UCSD-AML1 (cell line): Measurements from ENCODE around the gene GNAI2.
"Not testable (repeated sequence)": the region's sequence is repeated elsewhere in the genome, so short reads cannot be mapped to it uniquely, and the experiment has no call there.

ENCODE experiments used
- DNase-seq: peaks from one replicate; lab custom pipeline; 2025; ENCODE audit not compliant: unreplicated experiment; lab: John Stamatoyannopoulos, UW

Gene GNAI2

DNA sequence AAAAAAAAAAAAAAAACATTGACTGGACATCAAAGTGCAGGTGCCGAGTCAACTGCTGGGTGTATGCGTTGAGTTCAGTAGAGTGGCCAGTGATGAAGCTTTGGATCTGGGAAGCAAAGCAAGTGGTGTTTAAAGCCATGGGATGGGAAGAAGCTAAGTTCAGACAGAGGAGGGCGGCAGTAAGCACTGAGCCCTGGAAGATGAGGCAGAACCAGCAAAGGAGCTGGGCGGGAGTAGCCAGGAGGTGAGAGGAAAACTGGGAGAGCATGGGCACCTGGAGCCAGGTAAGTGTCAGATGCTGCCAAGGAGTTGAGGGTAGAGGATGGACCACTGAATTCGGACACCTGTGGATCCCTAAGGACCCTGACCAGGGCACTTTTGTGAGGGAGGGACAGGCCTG, 11.4 kb upstream of the GNAI2 start:
- DNase-seq, result no peak

DNA sequence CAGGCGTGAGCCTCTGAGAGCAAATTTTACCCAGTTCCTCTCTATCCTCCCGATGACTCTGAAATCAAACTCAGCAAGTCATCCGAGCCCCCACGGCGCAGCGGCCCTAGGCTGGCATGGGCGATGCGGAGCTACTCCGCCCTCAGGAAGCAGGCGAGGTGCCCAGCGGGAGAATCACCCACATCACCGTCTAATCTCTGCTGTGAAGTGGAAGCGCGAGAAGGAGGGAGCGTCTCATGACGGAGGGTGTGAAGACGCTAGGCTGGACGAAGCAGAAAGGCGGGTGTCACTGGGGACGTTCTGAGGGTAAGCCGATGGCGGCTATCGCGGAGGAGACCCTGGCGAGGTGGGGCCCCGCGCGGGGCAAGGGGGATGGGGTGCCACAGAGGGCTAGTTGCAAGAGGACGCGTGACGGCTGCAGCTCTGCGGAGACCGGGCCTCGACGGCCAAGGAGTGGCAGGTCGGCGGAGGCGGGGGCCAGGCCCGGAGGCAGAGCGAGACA, 9.1 kb upstream of the GNAI2 start:
- peak; percentile 53 for DNase-seq

DNA sequence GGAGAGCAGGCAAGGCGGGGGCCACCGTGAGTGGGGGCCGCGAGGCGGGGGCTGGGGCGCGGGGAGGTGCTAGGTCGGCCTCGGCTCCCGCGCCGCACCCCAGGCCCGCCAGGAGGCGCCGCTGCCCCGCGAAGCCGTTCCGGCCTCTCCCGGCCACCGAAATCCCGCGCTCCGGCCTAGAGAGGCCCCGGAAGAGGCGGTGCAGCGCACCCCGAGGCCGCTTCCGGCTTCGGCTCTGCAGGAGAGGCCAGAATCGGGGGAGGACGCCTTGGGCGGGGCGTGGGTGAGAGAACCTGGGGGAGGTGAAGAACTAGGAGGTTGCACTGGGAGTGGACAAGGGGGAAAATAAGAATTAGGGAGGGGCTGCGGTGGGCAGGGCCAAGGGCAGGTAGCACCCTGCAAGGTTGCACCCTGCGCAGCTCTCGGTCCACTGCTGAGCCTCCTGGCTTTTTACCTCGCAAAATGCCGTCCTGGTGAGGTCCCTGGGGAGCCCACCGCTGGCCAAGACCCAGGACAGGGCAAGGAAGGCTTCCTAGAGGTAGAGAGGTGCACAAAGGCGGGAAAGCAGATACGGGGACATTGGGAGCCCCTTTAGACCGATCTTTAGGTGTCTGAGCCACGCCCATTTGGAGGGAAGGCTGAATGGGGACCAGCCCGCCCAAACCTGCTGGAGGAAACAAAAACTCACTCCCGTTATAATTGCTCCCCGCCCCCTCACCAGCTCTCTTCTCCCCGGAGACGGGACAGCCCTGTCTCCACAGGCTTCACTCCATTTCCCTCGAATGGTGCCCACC, 8.4 kb upstream of the GNAI2 start:
- DNase-seq, result peak; percentile 93

DNA sequence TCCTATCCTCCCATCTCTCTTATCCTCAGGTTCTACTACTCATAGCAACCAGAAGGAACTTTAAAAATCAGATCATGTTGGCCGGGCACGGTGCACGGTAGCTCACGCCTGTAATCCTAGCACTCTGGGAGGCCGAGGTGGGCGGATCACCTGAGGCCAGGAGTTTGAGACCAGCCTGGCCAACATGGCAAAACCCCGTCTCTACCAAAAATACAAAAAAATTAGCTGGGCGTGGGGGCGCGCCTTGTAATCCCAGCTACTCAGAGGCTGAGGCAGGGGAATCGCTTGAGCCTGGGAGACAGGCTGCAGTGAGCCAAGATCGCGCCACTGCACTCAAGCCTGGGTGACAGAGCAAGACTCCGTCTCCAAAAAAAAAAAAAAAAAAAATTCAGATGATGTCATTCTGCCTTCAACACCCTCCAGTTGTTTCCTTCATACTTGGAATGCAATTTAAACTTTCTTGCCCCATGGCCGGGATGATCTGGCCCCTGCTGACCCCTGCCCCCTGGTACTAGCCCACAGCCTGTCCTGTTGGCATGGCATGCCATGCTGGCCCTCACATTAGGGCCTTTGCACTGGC, 7.7 kb upstream of the GNAI2 start:
- DNase-seq, result not testable (repeated sequence)

DNA sequence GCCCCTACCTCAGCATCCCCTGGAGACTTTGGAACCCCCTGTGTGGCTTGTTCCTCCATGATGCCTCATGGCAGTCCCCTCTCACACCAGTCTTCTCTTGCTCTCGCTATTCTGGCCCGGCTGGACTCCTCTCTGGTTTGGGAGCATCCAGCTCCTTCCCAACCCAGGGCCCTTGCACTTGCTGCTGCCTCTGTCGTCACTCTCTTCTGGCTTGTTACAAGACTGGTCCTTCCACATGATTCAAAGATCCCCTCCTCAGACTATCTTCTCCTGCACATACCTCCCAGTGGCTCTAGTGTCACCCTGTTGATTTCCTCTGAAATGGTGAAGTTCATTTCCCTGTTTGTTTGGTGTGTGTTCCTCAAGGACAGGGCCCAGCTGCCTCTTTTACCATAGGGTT, 6.5 kb upstream of the GNAI2 start:
- no peak for DNase-seq

DNA sequence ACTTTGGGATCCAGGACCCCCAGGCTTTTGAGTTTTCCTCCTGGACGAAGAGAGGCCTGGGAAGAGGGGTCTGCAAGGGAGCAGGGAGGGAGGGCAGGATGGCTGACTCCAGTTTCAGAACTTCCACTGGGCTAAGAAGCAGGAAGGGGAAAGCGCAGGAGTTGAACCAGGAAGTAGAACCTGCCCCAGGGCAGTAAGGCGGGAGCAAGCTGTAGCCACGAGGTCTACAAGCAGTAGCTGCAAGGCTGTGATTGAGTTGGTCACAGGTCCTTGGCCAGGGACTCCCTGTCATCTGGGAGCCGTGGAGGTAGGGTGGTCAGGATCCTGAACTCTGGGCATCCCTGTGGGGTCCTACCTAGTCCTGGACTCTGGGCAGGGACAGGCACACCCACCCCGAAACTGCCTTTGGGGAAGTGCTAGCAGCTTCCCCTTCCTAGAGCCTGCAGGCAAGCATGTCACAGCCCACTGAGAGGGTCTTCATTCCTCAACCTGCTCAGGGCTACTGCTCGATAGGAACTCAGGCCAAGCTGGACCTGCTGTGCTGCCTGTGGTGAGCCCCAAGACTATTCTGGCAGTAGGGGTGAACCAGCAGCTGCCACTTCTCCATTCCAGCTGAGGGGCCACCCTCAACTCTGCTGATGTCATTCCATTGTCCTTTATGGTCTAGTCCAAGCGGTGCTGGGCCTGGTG, 5.8 kb upstream of the GNAI2 start:
- peak; percentile 33 for DNase-seq

DNA sequence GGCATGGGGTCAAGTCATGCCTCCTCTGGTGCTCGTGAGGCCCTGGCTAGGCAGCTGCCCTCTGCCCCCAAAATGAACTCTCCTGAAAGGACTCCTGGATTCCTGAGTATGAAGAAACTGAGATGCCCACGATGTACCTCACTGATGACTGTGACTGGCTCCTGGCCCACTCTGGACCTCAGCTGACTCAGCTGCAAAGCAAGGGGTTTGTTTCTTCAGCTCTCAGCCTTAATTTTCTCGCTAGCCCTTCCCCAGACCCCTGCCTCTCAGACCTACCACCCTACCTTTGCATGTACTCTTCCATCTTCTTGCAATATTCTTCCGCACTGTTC, 5.2 kb upstream of the GNAI2 start:
- DNase-seq, result no peak

DNA sequence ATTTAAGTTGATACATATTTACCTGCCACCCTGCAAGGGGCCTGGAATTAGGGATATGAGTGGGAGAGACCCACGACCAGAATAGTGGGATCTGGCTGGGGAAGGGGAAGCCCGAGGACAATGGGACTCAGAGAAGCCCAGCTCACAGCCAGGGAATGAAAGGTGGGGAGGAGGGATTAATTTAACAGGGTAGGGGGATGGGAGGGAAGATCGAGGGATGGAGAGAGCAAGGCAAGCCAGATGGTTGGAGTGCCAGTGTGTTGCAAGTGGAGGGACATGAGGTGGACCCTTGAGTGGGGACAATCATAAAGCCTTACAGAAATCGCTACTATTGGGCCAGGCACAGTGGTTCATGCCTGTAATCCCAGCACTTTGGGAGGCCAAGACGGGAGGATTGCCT, 4.4 kb upstream of the GNAI2 start:
- DNase-seq, result no peak

DNA sequence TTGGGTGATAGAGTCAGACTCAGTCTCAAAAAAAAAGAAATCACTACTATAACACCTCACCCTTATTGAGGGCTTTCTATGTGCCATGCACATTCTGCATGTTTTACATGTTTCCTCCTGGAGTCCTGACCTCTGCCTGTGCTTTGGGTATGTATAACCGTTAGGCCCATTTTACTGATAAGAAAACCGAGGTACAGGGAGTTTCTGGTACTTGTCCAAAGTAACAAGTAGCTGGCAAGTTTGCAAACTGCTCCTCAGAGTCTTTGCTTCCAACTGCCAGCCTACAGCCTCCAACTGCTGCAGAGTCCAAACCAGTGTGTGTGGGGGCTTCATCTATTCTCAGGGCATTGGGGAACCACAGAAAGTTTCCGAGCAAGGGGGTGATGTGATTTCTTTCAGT, 3.7 kb upstream of the GNAI2 start:
- no peak for DNase-seq

DNA sequence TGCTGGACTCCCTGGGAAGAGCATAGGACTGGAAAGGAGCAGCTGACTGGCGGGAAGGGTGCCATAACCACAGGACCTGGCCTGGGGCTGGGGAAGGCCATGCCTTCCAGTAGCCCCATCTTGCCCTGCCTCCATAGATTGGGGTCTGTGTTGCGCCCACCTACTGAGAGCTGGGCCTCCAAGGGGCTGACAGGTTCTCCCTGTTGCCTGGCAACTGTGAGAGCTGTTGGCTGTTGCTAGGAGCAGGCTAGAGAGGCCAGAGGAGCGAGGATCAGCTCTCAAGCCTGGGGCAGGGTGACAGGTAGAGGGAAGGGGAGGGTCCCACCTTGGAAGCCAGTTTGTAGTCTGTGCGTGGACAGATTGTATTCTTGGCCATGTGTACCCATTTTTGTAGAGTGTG, 2.8 kb upstream of the GNAI2 start:
- DNase-seq, result no peak

DNA sequence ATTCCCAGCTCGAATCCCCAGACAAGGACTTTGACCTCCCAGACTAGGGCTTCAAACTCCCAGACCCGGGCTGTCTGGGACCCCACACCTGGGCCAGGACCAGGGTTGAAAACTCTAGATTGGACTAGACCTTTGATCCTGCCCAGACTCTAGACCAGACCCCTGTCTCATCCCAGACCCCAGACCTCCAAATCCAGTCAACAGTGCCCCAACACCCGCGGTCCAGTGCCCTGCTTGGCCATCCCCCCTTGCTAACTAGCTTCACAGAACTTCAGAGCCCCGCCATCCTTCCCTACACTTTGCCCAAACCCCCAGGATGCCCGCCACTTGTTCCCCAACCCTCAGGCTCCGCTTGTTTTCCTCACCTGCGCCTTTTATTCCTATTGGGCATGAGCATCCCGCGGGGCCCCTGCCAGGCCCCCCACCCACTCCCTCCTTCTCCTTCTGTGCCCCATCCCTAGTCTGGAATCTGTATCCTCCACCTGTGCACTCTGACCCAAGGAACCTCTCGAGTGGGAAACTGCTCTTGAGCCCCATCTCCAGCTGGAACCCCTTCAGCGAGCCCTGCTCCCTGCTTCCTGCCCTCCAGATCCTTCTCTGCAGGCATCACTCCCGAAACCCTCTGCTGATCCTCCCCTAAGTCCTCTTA, 604 bp downstream of the GNAI2 start:
- no peak for DNase-seq

DNA sequence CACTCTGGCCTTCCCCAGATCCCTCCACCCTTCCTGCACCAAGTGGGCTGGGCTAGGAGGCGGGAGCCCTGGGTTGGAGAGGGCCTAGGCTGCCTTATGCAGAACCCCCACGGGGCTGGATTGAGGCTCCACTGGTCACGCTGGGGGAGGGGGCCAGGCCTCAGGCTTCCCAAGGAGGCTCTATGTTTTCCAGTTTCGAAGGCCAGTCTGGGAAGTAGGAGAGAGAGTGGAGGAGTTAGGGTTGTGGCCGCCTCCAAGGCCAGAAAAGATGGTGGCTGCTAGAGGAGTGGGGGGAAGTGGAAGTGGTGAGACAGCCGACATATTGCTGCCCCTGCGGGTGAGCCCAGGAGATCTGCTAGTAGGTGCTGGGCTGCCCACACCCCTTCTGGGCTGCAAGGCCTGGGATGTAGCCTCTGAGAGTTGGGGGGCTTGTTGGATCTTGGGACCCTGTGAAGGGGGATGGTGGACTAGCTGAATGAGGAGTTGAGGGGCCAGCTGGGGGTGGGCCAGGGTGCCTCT, 1.2 kb downstream of the GNAI2 start:
- peak; percentile 51 for DNase-seq

DNA sequence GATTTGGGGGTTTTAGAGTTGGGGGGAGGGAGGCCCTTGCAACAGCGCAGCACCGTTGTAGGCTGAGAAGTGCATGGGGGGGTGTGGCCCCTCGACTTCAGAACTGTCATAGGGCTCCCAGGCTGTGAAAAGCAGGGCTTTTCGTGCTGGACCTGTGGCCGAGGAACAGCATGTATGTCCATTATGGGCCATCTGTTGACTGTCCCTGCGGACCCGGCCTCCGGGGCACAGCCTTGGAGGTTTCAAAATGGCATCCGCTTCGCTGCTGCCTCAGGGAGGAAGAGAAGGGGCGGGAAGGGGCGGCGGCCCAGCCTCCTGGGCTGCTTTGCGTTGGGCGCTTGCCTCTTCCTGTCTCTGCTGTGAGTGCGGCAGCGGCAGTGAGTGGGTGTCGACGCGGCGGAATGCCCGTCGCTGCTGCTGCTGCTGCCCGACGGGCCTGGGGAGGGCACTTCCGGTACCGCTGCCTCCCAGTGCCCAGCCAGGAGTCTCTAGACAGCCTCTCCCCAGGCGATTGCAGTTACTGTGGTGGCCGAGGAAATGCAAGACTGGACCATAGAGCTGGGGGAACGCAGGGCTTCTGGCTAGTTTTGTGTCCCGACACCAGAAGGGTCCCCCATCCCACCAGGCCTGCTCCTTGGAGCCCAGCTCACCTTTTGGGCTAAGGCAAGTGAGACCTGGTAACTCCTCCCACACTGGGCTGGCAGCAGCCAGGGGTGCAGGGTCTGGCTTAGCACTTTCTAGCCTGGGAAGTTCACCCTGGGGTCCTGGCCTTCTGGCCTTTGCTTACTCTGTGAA, 1.9 kb downstream of the GNAI2 start:
- peak; percentile 88 for DNase-seq

DNA sequence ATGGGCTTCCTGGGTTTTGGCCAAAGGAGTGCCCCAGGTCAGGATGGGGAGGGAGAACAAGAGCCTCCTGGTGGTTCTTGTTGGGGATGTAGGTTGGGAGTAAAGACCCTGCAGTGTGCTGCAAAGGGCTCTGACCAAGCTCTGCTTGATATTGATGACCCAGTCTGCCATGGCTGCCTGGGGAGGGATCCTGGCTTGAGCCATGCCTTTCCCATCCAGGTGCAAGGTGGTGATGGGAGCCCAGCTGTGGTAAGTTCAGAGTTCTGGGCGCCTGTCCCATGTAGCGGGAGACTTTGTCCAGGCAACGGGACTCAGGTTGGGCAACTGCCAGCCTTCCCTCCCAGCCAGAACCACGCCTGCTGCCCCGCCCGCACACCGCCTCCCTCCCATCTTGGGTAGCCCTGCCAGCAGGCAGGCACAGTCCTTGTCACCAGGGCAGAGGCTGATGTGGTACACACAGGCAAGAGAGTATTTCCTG, 2.6 kb downstream of the GNAI2 start:
- DNase-seq, result no peak

DNA sequence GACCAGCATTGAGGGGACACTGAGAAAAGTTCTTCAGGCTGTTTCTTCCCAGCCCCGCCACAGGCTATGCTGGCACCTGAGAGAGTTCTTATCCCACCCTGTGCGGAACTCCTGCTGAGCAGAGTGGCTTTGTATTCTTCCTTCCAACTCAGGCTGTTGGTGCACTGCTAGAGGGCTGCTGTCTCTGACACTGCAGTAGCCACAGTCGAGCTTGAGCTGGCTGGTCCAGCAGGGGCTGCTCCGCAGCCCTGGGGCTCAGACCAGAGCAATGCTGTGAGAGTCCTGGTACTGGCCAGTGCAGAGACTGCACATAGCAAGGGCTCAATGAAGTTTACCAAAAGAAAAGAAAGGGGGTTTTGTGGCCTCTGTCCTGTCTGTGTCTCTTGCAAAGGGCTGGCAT, 3.6 kb downstream of the GNAI2 start:
- no peak for DNase-seq

DNA sequence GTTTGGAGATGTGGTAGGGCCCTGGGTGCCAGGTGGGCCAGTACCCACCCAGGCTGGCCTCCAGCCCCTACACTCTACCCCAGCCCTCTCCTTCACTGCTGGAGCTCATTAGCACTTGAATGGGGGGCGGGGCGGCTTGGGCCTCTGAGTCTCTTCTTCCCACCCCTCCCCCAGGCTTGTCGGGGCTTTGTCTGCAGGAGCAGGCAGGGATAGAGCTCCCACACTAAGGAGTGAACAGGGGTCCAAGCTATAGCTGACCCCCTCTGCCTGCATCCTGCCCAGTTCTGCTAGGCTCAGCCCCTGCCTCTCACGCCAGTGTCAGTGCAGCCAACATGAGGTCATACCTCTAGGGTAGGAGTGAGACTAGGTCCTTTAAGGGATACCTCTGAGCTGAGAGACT, 5.2 kb downstream of the GNAI2 start:
- no peak for DNase-seq

DNA sequence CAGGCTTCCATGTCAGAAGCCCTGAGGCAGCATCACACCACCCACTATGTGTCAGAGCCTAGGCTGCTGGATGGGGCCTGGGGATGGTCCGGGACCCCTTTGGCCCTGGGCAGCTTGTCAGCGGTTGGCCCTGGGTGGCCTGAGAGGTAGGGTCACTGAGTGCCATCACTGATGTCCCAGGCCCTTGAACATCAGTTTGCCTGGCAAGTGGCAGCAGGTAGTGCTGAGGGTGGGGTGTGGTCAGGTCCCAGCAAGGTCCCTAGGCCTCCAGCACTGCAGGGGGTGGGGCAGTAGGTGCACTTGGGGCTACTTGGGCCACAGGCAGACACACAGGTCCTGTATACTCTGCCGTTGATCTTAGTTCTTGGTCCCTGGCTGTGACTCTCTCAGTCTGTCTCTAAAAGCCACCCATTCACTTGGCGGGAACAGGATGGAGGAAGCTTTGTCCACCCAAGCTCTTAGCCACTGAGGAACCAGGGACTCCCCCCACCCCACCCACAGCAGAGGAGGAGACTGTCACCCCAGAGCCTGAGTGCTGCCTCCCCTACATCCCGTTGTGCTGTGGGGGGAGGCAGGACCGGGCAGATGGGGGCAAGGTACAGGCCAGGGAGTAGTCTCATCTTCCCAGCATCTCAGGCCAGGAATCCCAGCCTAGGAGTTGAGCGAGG, 5.8 kb downstream of the GNAI2 start:
- no peak for DNase-seq

DNA sequence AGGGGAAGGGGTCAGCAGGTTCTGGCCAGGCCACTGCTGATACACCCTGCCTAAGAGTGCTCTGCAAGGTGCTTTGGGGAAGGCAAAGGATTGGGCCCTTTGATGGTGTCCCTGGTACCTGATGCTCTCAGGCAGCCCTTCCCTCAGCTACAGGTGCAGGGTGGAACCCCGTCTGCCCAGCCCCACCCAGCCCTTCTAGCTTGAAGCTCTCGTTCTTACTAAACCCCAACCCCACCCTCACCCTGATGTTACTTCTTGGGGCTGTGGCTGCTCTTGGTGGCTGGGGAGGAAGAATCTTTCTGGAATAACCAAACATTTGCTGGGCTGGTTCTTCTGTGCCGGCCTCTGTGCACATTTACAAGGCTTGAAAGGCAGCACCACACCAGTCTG, 6.4 kb downstream of the GNAI2 start:
- DNase-seq, result no peak

DNA sequence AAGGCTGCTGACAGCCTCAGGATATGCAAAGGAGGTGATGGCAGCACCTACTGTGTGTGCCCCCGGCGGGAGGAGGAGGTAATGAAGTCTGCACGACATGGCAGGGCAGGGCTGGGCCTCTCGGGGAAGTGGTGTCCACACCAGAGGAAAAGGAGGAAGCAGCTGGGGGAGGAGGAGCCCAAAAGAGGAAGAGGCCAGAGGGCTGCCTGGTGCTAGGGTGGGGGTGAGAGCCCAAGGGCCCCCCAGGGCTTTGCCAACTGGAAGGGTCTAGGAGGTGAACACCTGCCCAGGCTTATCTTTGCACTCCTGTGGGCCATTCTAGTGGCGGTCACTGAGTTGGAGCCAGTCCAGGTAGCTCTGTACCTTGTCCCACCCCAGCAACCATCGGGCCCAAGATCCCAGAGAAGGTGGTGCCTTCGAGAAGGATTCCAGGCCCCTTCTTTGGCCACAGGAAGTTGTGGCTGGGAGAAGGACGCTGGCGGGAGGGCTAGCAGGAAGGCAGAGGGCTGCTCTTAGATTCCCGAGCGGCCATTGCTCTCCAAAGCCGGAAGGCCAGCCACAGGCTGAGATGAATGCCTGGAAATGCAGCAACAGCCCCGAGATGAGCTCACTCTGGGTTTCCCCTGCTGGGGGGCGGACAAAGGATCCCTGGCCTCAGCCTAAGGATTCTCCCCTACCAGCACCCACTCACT, 7.0 kb downstream of the GNAI2 start:
- peak; percentile 91 for DNase-seq

DNA sequence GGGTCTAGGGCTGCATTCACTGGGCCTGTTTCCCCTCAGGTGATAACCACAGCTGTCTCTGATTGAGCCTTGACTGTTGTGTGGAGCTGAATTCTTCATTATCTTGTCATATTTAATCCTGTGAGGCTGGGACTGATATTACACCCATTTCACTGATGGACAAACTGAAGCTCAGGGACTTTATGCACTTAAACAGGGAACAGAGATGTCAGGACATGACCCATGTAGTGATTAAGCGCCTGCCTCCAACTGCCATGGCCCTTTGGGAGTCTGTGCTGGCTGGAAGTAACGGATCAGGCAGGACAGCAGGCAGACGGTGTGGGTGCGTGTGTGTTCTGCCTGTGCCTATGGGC, 7.5 kb downstream of the GNAI2 start:
- DNase-seq, result no peak
